ENCODE results near the gene MLPH. TPM values are rescaled to one million over a fixed set of nuclear protein-coding genes. Genes with fewer than 3 reads are reported as not detected.

The MLPH gene
- total RNA-seq, 3 donors from 2014 or later = 15.5 to 242 (median 223) TPM

GRCh38 chr2:237603049-237603717, 116.1 kb downstream of the MLPH start:
- intact Hi-C loops (cut with DNase I; ENCODE audit: low total_unique reads) = no loop called here
- Histone ChIP-seq H3K4me1 (no peaks in the 10 kb centered on the region), H3K9me3 (no peaks in the 10 kb centered on the region), H3K36me3 (no peaks in the 10 kb centered on the region), H3K27ac (peak overlapping the region; percentile 42 to 69), H3K27me3 (no peaks in the 10 kb centered on the region), H3K4me3 (peak overlapping the region in 2 of 3 donors; percentile 22 to 46)
- TF ChIP-seq CTCF (IDR thresholded peaks at IDR 0.05) (no peak), POLR2A (IDR thresholded peaks at IDR 0.05) (no peak), POLR2AphosphoS5 (IDR thresholded peaks at IDR 0.05) (no peak)
- DNase-seq (ENCODE audit: low spot score in 2 of 2) = no peak

GRCh38 chr2:237603718-237604362, 116.8 kb downstream of the MLPH start:
- no peaks in the 10 kb centered on the region for H3K4me1 ChIP-seq
- intact Hi-C loops (cut with DNase I; ENCODE audit: low total_unique reads) = no loop called here
- H3K4me3 ChIP-seq = peak overlapping the region in 2 of 3 donors; percentile 22 to 46
- no peak for TF ChIP-seq POLR2A (IDR thresholded peaks at IDR 0.05)
- TF ChIP-seq POLR2AphosphoS5 (IDR thresholded peaks at IDR 0.05) = peak; percentile 31 to 54 (median 40)
- H3K27me3 ChIP-seq = no peaks in the 10 kb centered on the region
- peak overlapping the region; percentile 42 to 69 for H3K27ac ChIP-seq
- peak in 1 of 2 donors; percentile 36 for DNase-seq (ENCODE audit: low spot score in 2 of 2)
- no peaks in the 10 kb centered on the region for H3K9me3 ChIP-seq
- H3K36me3 ChIP-seq = no peaks in the 10 kb centered on the region

GRCh38 chr2:237604391-237604790, 117.3 kb downstream of the MLPH start:
- Histone ChIP-seq H3K4me1 (no peaks in the 10 kb centered on the region), H3K27me3 (no peaks in the 10 kb centered on the region), H3K4me3 (no peak overlapping the region), H3K36me3 (no peaks in the 10 kb centered on the region), H3K9me3 (no peaks in the 10 kb centered on the region), H3K27ac (no peak overlapping the region)
- intact Hi-C loops (cut with DNase I; ENCODE audit: low total_unique reads) = no loop called here
- no peak for DNase-seq (ENCODE audit: low spot score in 2 of 2)
- TF ChIP-seq CTCF (IDR thresholded peaks at IDR 0.05) = no peak
- TF ChIP-seq POLR2AphosphoS5 (IDR thresholded peaks at IDR 0.05) = no peak
- TF ChIP-seq POLR2A (IDR thresholded peaks at IDR 0.05) = no peak

Other genes with a start within 250 kb of the MLPH start
- 100 to 1,000 TPM; 116 to 907 (median 320) TPM for gene COL6A3, start 73.1 kb upstream of the MLPH start, total RNA-seq
- not detected for gene PRLH, start 79.3 kb downstream of the MLPH start, total RNA-seq
- gene RAB17, start 103.5 kb downstream of the MLPH start, total RNA-seq = 10 to 100 TPM in 2 of 3 donors, not detected in 1; 39.7 to 43.9 TPM
- gene LRRFIP1, start 140.3 kb downstream of the MLPH start, total RNA-seq = 100 to 1,000 TPM in 2 of 3 donors, 10 to 100 TPM in 1; 82.6 to 136 (median 130) TPM

Data from breast epithelium (tissue), 4 donors.